A549 (cell line): Measurements from ENCODE around the gene IMP3. TPM values are rescaled to one million over a fixed set of nuclear protein-coding genes. Genes with fewer than 3 reads are reported as not detected.

Experiments
- ATAC-seq, 2 experiments: fragments of 200-7000 bp in 1 of 2; fragments of >200 bp in 1 of 2; cut with Nextera tagmentation in 1 of 2; cut with Tn5 transposase in 1 of 2; 3 replicates each; pipeline versions ENCODE4 v1.8.0 to v1.9.1; 2018 to 2020; ENCODE audit warnings: mild to moderate bottlenecking in 1 of 2, moderate library complexity in 1 of 2
- CTCF ChIA-PET: fragments of 300-600 bp; sonication (Branson Sonifier 250); formaldehyde crosslinking; extraction: SDS; loops from one replicate; lab custom pipeline; 2021; ENCODE audit warnings: antibody characterized with exemption, inconsistent platforms; lab: Yijun Ruan, JAX
- POLR2A ChIA-PET: fragments of 350-600 bp; formaldehyde crosslinking; extraction: SDS; loops from one replicate; lab custom pipeline; 2021; ENCODE audit warnings: antibody characterized with exemption, inconsistent platforms; lab: Yijun Ruan, JAX
- DNase-seq, 2 experiments: peaks; one replicate each; pipeline versions ENCODE4 v3.0.0 to v3.0.0-alpha.2; 2011 to 2016; ENCODE audit warnings: low read depth in 1 of 2, low spot score in 1 of 2
- FAIRE-seq: peaks from 2 replicates; lab custom pipeline; 2011; peaks lifted over from hg19 to GRCh38; lab: Jason Lieb, UNC
- H3K27ac ChIP-seq, 2 experiments: fragments of >200 bp; sonication (Bioruptor Twin); formaldehyde crosslinking; 3 replicates each; pipeline ENCODE4 v1.5.1; 2016 to 2017
- H3K4me1 ChIP-seq: fragments of >200 bp; sonication (Bioruptor Twin); formaldehyde crosslinking; 3 replicates; pipeline ENCODE4 v1.6.1; 2016
- H3K4me2 ChIP-seq: fragments of >200 bp; sonication (Bioruptor Twin); formaldehyde crosslinking; 3 replicates; pipeline ENCODE4 v1.6.1; 2016
- H3K4me3 ChIP-seq: fragments of >200 bp; sonication (Bioruptor Twin); formaldehyde crosslinking; 3 replicates; pipeline ENCODE4 v1.5.1; 2016
- H3K9me3 ChIP-seq: fragments of >200 bp; sonication (Bioruptor Twin); formaldehyde crosslinking; 3 replicates; pipeline ENCODE4 v1.6.1; 2016
- CHD2 ChIP-seq: fragments of 150-350 bp; IDR thresholded peaks from 2 replicates; pipeline ENCODE4 v1.6.1; 2014; ENCODE audit warnings: low read length; ENCODE audit not compliant: partially characterized antibody
- EHMT2 ChIP-seq: fragments of 200-600 bp; sonication (generic); IDR thresholded peaks from 2 replicates; pipeline ENCODE4 v1.6.1; 2016; ENCODE audit warnings: antibody characterized with exemption, low read depth, mild to moderate bottlenecking, moderate library complexity
- ELK1 ChIP-seq: fragments of 150-350 bp; IDR thresholded peaks from 2 replicates; pipeline ENCODE4 v1.6.1; 2014; ENCODE audit warnings: low read depth, mild to moderate bottlenecking, low read length
- EP300 ChIP-seq, 2 experiments: fragments of >200 bp; sonication (Bioruptor Twin); formaldehyde crosslinking; IDR thresholded peaks; 2 replicates in 1 of 2; 3 replicates in 1 of 2; pipeline ENCODE4 v1.6.1; 2016 to 2017
- FOSB ChIP-seq: fragments of 250-450 bp; sonication (Bioruptor Pico); IDR thresholded peaks from 2 replicates; pipeline ENCODE4 v1.5.0; 2020; ENCODE audit warnings: mild to moderate bottlenecking, moderate library complexity
- FOSL2 ChIP-seq, 2 experiments: fragments of 450-650 bp in 1 of 2; fragments of >200 bp in 1 of 2; sonication (Bioruptor Twin) in 1 of 2; formaldehyde crosslinking; IDR thresholded peaks; 2 replicates each; pipeline versions ENCODE4 v1.5.0 to v1.6.1; 2016 to 2020; ENCODE audit warnings: mild to moderate bottlenecking in 1 of 2, moderate library complexity in 1 of 2
- HDAC2 ChIP-seq: fragments of 200-600 bp; sonication (generic); IDR thresholded peaks from 2 replicates; pipeline ENCODE4 v1.6.1; 2016
- HOXB13 ChIP-seq: fragments of 250-450 bp; sonication (Bioruptor Pico); IDR thresholded peaks from 2 replicates; pipeline ENCODE4 v1.5.0; 2020; ENCODE audit warnings: low read depth, mild to moderate bottlenecking, moderate library complexity
- HOXB5 ChIP-seq: fragments of 250-450 bp; sonication (Bioruptor Pico); IDR thresholded peaks from 2 replicates; pipeline ENCODE4 v1.5.0; 2020; ENCODE audit warnings: mild to moderate bottlenecking, moderate library complexity
- JUN ChIP-seq, 2 experiments: fragments of >200 bp; sonication (Bioruptor Twin); formaldehyde crosslinking; IDR thresholded peaks; 2 replicates in 1 of 2; 3 replicates in 1 of 2; pipeline ENCODE4 v1.6.1; 2016 to 2017
- JUNB ChIP-seq: fragments of >200 bp; sonication (Bioruptor Twin); formaldehyde crosslinking; IDR thresholded peaks from 2 replicates; pipeline ENCODE4 v1.6.1; 2016
- KDM1A ChIP-seq: fragments of 200-600 bp; sonication (generic); IDR thresholded peaks from 2 replicates; pipeline ENCODE4 v1.6.1; 2016; ENCODE audit warnings: low read depth, mild to moderate bottlenecking
- KDM5A ChIP-seq: fragments of 200-600 bp; sonication (generic); IDR thresholded peaks from 2 replicates; pipeline ENCODE4 v1.6.1; 2016; ENCODE audit warnings: antibody characterized with exemption, mild to moderate bottlenecking
- MAZ ChIP-seq: fragments of 150-350 bp; IDR thresholded peaks from 2 replicates; pipeline ENCODE4 v1.6.1; 2014; ENCODE audit warnings: antibody characterized with exemption, low read depth, low read length, borderline replicate concordance
- MYC ChIP-seq: IDR thresholded peaks from 2 replicates; pipeline ENCODE4 v1.6.1; 2012; ENCODE audit warnings: mild to moderate bottlenecking, inconsistent platforms, low read length, improper control_type of control experiment, borderline replicate concordance
- NFE2L2 ChIP-seq: fragments of 150-350 bp; conservative IDR thresholded peaks from 2 replicates; pipeline ENCODE4 v1.6.1; 2014; ENCODE audit warnings: low read length
- NPAS2 ChIP-seq: fragments of 250-450 bp; sonication (Bioruptor Pico); IDR thresholded peaks from 2 replicates; pipeline ENCODE4 v1.8.0; 2022; ENCODE audit warnings: mild to moderate bottlenecking, moderate library complexity, borderline replicate concordance
- NR3C1 ChIP-seq: fragments of >200 bp; sonication (Bioruptor Twin); formaldehyde crosslinking; IDR thresholded peaks from 3 replicates; pipeline ENCODE4 v1.6.1; 2017
- POLR2AphosphoS2 ChIP-seq: conservative IDR thresholded peaks from 2 replicates; pipeline ENCODE4 v1.6.1; 2012; ENCODE audit warnings: low read length, improper control_type of control experiment, inconsistent platforms
- TP53 ChIP-seq: fragments of 250-450 bp; sonication (Bioruptor Pico); IDR thresholded peaks from 2 replicates; pipeline ENCODE4 v1.5.0; 2021; ENCODE audit warnings: mild to moderate bottlenecking, moderate library complexity
- USF2 ChIP-seq: fragments of 450-650 bp; IDR thresholded peaks from 2 replicates; pipeline ENCODE4 v1.6.1; 2014; ENCODE audit warnings: antibody characterized with exemption
- ZC3H11A ChIP-seq: fragments of 450-650 bp; IDR thresholded peaks from 2 replicates; pipeline ENCODE4 v1.6.1; 2014; ENCODE audit warnings: antibody characterized with exemption, mild to moderate bottlenecking
- ZNF302 ChIP-seq: fragments of 250-450 bp; sonication (Bioruptor Pico); IDR thresholded peaks from 2 replicates; pipeline ENCODE4 v1.9.0; 2021; ENCODE audit warnings: inconsistent platforms, mild to moderate bottlenecking, moderate library complexity
- WGBS: methylation state at CpG from one replicate; pipeline ENCODE4 v1.1.6; 2017; ENCODE audit errors: missing lambda C conversion rate; 5-methylcytosine and 5-hydroxymethylcytosine counted together
- polyA plus RNA-seq, 4 experiments: library from polyadenylated mRNA; depleted of rRNA in 3 of 4; stranded (reverse); fragments of >200 nt; fragmentation: RNase III in 1 of 4; extraction: RNeasy Plus Mini Kit Qiagen cat#74134 plus additional on column Dnase treatment in 1 of 4; gene quantifications; 2 replicates in 3 of 4; 3 replicates in 1 of 4; pipeline ENCODE4 v1.2.3, GENCODE V29; 2011 to 2017
- TF ChIP-seq, protein P1 (sequence below): fragments of >200 bp; sonication (Bioruptor Twin); formaldehyde crosslinking; IDR thresholded peaks from 3 replicates; pipeline ENCODE4 v1.6.1; 2016

IMP3 gene
- polyA plus RNA-seq, 2 of the 4 experiments (the other 2 are of a cell fraction): 90.0 to 94.7 TPM

DNA sequence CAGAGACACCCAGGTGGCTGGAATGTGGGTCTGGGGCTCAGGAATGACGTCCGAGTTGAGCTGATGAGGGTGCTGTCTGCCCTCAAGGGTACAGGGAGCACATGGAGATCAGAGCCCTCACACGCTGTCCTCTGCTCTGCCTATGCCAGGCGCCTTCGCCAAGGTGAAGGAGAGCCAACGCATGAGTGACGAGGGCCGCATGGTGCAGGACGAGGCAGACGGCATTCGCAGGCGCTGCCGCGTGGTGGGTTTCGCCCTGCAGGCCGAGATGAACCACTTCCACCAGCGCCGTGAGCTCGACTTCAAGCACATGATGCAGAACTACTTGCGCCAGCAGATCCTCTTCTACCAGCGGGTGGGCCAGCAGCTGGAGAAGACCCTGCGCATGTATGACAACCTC lies 16.8 kb upstream of the IMP3 start:
- WGBS: 95% methylated on average over 22 of the region's 22 CpGs
- FAIRE-seq (no peak), DNase-seq (no peak)

GRCh38 chr15:75656331-75656730 lies 16.3 kb upstream of the IMP3 start:
- no peaks in the 10 kb centered on the region for H3K9me3 ChIP-seq
- no peak overlapping the region for H3K4me3 ChIP-seq
- CTCF ChIA-PET: interaction anchor here (1.2 to 7.1 kb wide), 3 partner anchors 8 to 21 kb away, joined by 3 to 56 read pairs (median 4); partner anchors contain the start of gene SNX33
- POLR2A ChIA-PET: no interaction called here
- 93% methylated on average over 5 of the region's 5 CpGs for whole genome bisulfite sequencing
- FAIRE-seq (no peak), ATAC-seq (no peak), DNase-seq (no peak)
- TF ChIP-seq HOXB5 (CRISPR knock-in tag): no peak
- TF ChIP-seq ZC3H11A: no peak
- no peak for TF ChIP-seq MAZ
- no peak for TF ChIP-seq NPAS2
- no peak for TF ChIP-seq FOSB
- no peak for TF ChIP-seq JUN (IDR thresholded peaks at IDR 0.05)
- no peak for TF ChIP-seq NFE2L2
- no peak for TF ChIP-seq KDM1A
- no peak for TF ChIP-seq ELK1
- H3K27ac ChIP-seq: no peak overlapping the region
- peaks cover 26% of the 10 kb centered on the region for H3K4me1 ChIP-seq
- H3K4me2 ChIP-seq: no peak overlapping the region

More for the DNA sequence above, 16.8 kb upstream of the IMP3 start:
- H3K4me1 ChIP-seq: peaks cover 26% of the 10 kb centered on the region
- H3K4me3 ChIP-seq: no peak overlapping the region
- ATAC-seq: no peak
- CTCF ChIA-PET: interaction anchor here (1.2 to 7.1 kb wide), 5 partner anchors 9 to 146 kb away, joined by 3 to 63 read pairs (median 4); partner anchors contain the start of gene SNX33
- TF ChIP-seq JUN (IDR thresholded peaks at IDR 0.05) (no peak), USF2 (no peak), POLR2AphosphoS2 (no peak), ZNF302 (CRISPR knock-in tag) (no peak), NR3C1 (no peak), EP300 (IDR thresholded peaks at IDR 0.05) (no peak), MYC (no peak)
- H3K27ac ChIP-seq: no peak overlapping the region
- POLR2A ChIA-PET: no interaction called here
- H3K9me3 ChIP-seq: no peaks in the 10 kb centered on the region
- H3K4me2 ChIP-seq: no peak overlapping the region

- ChIA-PET CTCF (interaction anchor here (1.1 to 7.1 kb wide), 4 partner anchors 8 to 147 kb away, joined by 3 to 56 read pairs (median 4); partner anchors contain the start of gene SNX33), POLR2A (no interaction called here)
- no peaks in the 10 kb centered on the region for H3K9me3 ChIP-seq
- DNase-seq (no peak), FAIRE-seq (no peak), ATAC-seq (no peak)
- WGBS: 74% methylated on average over 4 of the region's 4 CpGs
- no peak overlapping the region for H3K4me3 ChIP-seq
- peaks cover 26% of the 10 kb centered on the region for H3K4me1 ChIP-seq
- no peak for TF ChIP-seq TP53 (CRISPR knock-in tag)
- TF ChIP-seq USF2: no peak
- no peak for TF ChIP-seq ZC3H11A
- TF ChIP-seq EHMT2: no peak
- TF ChIP-seq HDAC2: no peak
- no peak for TF ChIP-seq FOSL2 (IDR thresholded peaks at IDR 0.05)
- no peak for TF ChIP-seq FOSL2 (CRISPR knock-in tag; IDR thresholded peaks at IDR 0.05)
- no peak for TF ChIP-seq POLR2AphosphoS2
- no peak for TF ChIP-seq KDM5A
- TF ChIP-seq MAZ: no peak
- TF ChIP-seq KDM1A: no peak
- no peak for TF ChIP-seq CHD2
- TF ChIP-seq HOXB13: no peak
- TF ChIP-seq NR3C1: no peak
- no peak for TF ChIP-seq JUNB
- TF ChIP-seq ZNF302 (CRISPR knock-in tag): no peak
- TF ChIP-seq, protein P1, sequence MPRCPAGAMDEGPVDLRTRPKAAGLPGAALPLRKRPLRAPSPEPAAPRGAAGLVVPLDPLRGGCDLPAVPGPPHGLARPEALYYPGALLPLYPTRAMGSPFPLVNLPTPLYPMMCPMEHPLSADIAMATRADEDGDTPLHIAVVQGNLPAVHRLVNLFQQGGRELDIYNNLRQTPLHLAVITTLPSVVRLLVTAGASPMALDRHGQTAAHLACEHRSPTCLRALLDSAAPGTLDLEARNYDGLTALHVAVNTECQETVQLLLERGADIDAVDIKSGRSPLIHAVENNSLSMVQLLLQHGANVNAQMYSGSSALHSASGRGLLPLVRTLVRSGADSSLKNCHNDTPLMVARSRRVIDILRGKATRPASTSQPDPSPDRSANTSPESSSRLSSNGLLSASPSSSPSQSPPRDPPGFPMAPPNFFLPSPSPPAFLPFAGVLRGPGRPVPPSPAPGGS: no peak
- TF ChIP-seq, all 56 proteins: peak for 0
- H3K27ac ChIP-seq: no peak overlapping the region
- no peak overlapping the region for H3K4me2 ChIP-seq
Measured at GRCh38 chr15:75655931-75656330, 15.9 kb upstream of the IMP3 start.
